GM12873 (cell line): ENCODE measurements around the gene SLC30A7.

Experiments used
- TF ChIP-seq, protein P1 (sequence below): IDR thresholded peaks from 2 replicates; pipeline ENCODE4 v1.5.1; 2012; ENCODE audit warnings: low read depth, mild to moderate bottlenecking, moderate library complexity, low read length, control low read depth; ENCODE audit not compliant: insufficient read depth; ENCODE audit errors: missing control alignments

The SLC30A7 gene

DNA sequence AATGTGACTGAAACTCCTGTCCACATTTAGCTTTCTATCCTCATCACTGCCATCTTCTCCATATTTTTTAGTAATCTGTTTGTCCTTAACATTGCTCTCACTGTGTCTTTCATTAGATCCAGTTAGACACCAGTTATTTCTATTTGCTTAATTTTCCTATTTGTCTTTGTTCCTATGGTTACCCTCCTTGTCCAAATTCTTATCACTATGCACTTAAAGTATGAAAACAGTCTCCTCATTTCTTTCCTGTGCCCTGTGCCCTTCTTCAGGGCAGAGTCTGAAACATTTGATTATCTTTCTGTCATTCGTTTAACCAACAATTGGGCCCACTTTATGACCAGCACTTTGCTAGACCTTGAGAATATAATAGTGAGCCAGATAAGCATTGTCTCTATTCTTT, 64.2 kb downstream of the SLC30A7 start:
- TF ChIP-seq, protein P1, sequence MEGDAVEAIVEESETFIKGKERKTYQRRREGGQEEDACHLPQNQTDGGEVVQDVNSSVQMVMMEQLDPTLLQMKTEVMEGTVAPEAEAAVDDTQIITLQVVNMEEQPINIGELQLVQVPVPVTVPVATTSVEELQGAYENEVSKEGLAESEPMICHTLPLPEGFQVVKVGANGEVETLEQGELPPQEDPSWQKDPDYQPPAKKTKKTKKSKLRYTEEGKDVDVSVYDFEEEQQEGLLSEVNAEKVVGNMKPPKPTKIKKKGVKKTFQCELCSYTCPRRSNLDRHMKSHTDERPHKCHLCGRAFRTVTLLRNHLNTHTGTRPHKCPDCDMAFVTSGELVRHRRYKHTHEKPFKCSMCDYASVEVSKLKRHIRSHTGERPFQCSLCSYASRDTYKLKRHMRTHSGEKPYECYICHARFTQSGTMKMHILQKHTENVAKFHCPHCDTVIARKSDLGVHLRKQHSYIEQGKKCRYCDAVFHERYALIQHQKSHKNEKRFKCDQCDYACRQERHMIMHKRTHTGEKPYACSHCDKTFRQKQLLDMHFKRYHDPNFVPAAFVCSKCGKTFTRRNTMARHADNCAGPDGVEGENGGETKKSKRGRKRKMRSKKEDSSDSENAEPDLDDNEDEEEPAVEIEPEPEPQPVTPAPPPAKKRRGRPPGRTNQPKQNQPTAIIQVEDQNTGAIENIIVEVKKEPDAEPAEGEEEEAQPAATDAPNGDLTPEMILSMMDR: no peak

DNA sequence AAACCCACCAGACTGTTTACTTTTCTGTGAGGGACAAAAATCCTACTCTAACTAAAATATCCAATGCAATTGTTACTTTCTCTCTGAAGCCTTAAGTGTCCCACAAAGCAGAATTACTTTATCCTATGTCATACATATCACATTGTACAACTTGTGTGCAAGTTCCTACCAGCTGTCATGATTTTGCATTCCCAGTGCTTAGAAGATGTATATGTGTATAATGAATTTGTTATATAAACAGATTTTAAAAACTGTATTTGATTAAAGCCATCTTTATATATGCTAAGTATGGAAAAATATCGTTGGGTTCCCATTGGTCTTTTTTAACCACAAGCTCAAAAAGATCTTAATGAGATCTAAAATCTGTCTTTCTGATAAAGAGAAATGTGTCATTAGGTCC, 72.7 kb downstream of the SLC30A7 start:
- TF ChIP-seq, protein P1: no peak

DNA sequence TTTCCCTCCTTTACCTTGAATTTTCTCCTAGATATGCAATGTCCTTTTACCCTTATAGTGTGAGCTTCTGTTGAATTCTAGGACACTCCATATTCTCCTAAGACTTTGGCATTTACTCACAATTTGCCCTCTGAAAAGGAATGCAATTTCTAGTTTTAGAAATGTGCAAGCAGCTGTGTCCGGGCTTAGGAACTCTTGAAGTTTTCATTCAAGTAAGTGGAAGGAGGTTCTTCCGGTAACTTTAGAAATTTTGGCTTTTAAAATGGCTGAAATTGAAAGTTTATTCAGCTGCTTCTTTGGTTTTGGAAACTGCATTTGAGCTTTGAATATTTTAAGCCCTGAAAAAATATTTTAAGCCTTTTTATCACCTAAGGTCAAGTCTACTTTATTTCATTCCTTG, 73.4 kb downstream of the SLC30A7 start:
- TF ChIP-seq, protein P1: no peak

DNA sequence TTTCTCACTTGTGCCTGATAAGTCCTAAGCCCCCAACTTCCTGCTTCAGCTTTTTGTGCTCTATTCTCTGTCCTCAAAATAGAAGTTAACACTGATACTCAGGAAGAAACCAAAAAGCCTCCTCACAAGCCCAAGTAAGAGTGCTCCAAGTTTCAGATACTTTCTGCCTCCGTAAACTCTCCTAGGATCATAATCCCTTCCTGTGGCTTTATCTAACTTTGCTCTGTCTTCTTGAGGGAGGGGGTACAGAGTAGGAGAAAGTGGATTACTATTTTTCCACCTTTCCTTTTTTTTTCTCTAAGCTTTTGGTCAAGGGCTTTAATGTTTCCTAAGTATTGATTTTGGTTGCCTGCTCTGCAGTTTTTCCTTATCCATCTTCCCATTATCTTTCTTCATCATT, 75.1 kb downstream of the SLC30A7 start:
- TF ChIP-seq, protein P1: no peak

DNA sequence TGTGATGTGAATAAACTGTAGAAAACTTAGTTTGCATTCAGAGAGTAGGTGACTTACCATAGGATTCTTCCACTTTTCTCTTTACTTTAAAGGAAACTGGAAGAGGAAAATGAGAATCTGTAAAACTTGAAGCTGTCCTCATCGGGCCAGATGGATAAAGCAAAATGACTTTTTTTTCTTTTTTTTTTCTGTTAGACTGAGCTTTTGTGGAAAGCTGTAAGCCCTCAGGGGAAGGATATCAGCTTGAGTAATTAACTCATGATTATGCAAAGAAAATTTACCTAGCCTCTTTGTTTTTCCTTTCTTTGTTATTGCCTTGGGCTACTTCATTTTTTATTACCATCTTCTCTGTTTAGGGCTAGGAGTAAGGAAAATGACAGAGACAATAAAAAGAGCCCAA, 76.3 kb downstream of the SLC30A7 start:
- TF ChIP-seq, protein P1: no peak

DNA sequence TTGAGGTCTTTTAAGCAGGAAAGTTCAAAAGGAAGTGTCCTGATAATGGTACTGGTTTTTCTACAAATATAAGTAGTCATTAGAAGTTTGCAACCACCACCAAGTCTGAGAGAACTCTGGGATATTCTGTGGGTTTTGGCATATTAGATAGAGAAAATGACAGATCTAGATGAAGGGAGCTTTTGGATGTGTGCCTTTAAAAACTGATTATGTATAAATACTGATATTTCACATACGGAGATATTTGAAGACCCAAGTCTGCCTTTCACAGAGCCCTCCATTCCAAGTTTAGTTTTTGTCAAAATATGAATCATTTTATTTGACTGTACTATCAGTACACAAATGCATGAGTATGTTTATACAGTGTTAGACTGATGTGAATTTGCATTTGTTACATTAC, 81.0 kb downstream of the SLC30A7 start:
- TF ChIP-seq, protein P1: no peak

DNA sequence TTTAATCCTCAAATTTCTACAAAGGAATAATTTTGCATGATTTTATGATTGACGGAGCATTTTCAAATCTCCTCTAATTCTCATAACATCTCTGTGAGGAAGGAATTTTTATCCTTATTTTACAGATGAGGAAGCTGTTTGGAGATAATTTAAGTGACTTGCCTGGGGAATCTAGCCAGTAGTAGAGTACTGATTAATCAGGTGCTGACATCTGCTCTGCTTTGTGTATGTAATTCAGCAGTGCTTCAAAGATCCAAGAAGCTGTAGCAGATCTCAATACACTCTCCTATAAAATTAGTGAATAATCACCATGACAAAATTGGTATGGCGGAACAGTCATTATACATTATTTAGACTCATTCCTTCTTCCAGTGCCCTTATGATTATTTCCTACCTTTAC, 83.7 kb downstream of the SLC30A7 start:
- TF ChIP-seq, protein P1: no peak
